HEK293T (cell line): ENCODE results near the gene STC2.
A peak's percentile ranks its signal among the peaks of the same experiment; 100 is the strongest.
"Not testable (repeated sequence)": the region's sequence is repeated elsewhere in the genome, so short reads cannot be mapped to it uniquely, and the experiment has no call there.

Experiments
- CTCF ChIA-PET: fragments of 350-600 bp; formaldehyde crosslinking; extraction: SDS; loops from one replicate; lab custom pipeline; 2021; ENCODE audit warnings: antibody characterized with exemption, inconsistent platforms; lab: Yijun Ruan, JAX
- POLR2A ChIA-PET: fragments of 350-600 bp; formaldehyde crosslinking; extraction: SDS; loops from one replicate; lab custom pipeline; 2020; ENCODE audit warnings: antibody characterized with exemption, inconsistent platforms; lab: Yijun Ruan, JAX
- DNase-seq: peaks from one replicate; pipeline ENCODE4 v3.0.0; 2012; ENCODE audit warnings: mixed read lengths; ENCODE audit errors: extremely low spot score
- ARNT ChIP-seq: fragments of 450-650 bp; IDR thresholded peaks from 2 replicates; pipeline ENCODE4 v1.6.1; 2017; ENCODE audit warnings: mild to moderate bottlenecking
- BHLHE40 ChIP-seq: fragments of 450-650 bp; IDR thresholded peaks from 2 replicates; pipeline ENCODE4 v1.6.1; 2016; ENCODE audit warnings: mild to moderate bottlenecking, moderate library complexity, borderline replicate concordance
- CTBP1 ChIP-seq: fragments of 450-650 bp; IDR thresholded peaks from 2 replicates; pipeline ENCODE4 v1.6.1; 2016; ENCODE audit warnings: borderline replicate concordance
- ELF4 ChIP-seq: fragments of 450-650 bp; IDR thresholded peaks from 2 replicates; pipeline ENCODE4 v1.6.1; 2017; ENCODE audit warnings: antibody characterized with exemption
- FOXA1 ChIP-seq: fragments of 450-650 bp; IDR thresholded peaks from 2 replicates; pipeline ENCODE4 v1.6.1; 2016; ENCODE audit warnings: mild to moderate bottlenecking
- FOXK2 ChIP-seq: fragments of 450-650 bp; IDR thresholded peaks from 2 replicates; pipeline ENCODE4 v1.6.1; 2016; ENCODE audit warnings: mild to moderate bottlenecking
- FOXM1 ChIP-seq: fragments of 450-650 bp; IDR thresholded peaks from 2 replicates; pipeline ENCODE4 v1.6.1; 2017; ENCODE audit warnings: mild to moderate bottlenecking, borderline replicate concordance
- HDGF ChIP-seq: fragments of 450-650 bp; IDR thresholded peaks from 2 replicates; pipeline ENCODE4 v1.6.1; 2017; ENCODE audit warnings: antibody characterized with exemption, borderline replicate concordance
- L3MBTL2 ChIP-seq: fragments of 450-650 bp; conservative IDR thresholded peaks from 2 replicates; pipeline ENCODE4 v1.6.1; 2016; ENCODE audit warnings: mild to moderate bottlenecking
- LEF1 ChIP-seq: fragments of 450-650 bp; IDR thresholded peaks from 2 replicates; pipeline ENCODE4 v1.6.1; 2017; ENCODE audit warnings: mild to moderate bottlenecking, borderline replicate concordance
- NFRKB ChIP-seq: fragments of 450-650 bp; IDR thresholded peaks from 2 replicates; pipeline ENCODE4 v1.6.1; 2016; ENCODE audit warnings: mild to moderate bottlenecking, moderate library complexity
- PKNOX1 ChIP-seq: fragments of 450-650 bp; IDR thresholded peaks from 2 replicates; pipeline ENCODE4 v1.6.1; 2016
- SP1 ChIP-seq: fragments of 450-650 bp; IDR thresholded peaks from 2 replicates; pipeline ENCODE4 v1.6.1; 2017
- SUZ12 ChIP-seq: fragments of 450-650 bp; IDR thresholded peaks from 2 replicates; pipeline ENCODE4 v1.6.1; 2016; ENCODE audit warnings: mild to moderate bottlenecking
- TARDBP ChIP-seq: fragments of 450-650 bp; IDR thresholded peaks from 2 replicates; pipeline ENCODE4 v1.6.1; 2016
- ZNF384 ChIP-seq: fragments of 450-650 bp; IDR thresholded peaks from 2 replicates; pipeline ENCODE4 v1.6.1; 2016

The STC2 gene

GRCh38 chr5:173288632-173289031 lies 39.6 kb downstream of the STC2 start:
- DNase-seq = no peak
- no peak for TF ChIP-seq NFRKB
- TF ChIP-seq BHLHE40 = no peak
- no peak for TF ChIP-seq FOXA1
- TF ChIP-seq CTBP1 = no peak
- no peak for TF ChIP-seq SUZ12
- TF ChIP-seq L3MBTL2 = no peak
- TF ChIP-seq FOXK2 = no peak
- TF ChIP-seq TARDBP = no peak
- TF ChIP-seq LEF1 = no peak
- no peak for TF ChIP-seq SP1
- TF ChIP-seq ZNF384 = no peak
- ChIA-PET POLR2A (interaction anchor here (1.4 kb wide), 1 partner anchor 40 kb away, joined by 10 read pairs; the partner anchor contains the start of gene STC2), CTCF (interaction anchor here (1.9 kb wide), 1 partner anchor 44 kb away, joined by 6 read pairs; no protein-coding TSS in a partner anchor)

GRCh38 chr5:173287086-173287485 lies 41.1 kb downstream of the STC2 start:
- ChIA-PET CTCF (no interaction called here), POLR2A (interaction anchor here (1.0 kb wide), 1 partner anchor 41 kb away, joined by 3 read pairs; the partner anchor contains the start of gene STC2)
- no peak for TF ChIP-seq ELF4
- TF ChIP-seq SP1 = no peak
- TF ChIP-seq PKNOX1 = no peak
- TF ChIP-seq NFRKB = no peak
- no peak for TF ChIP-seq HDGF
- no peak for TF ChIP-seq ZNF384
- no peak for DNase-seq

- not testable (repeated sequence) for DNase-seq
- ChIA-PET CTCF (interaction anchor here (0.5 to 2.0 kb wide), 5 partner anchors 8 to 1284 kb away, joined by 3 to 6 read pairs (median 3); no protein-coding TSS in a partner anchor), POLR2A (interaction anchor here (0.7 to 2.3 kb wide), 3 partner anchors 43 to 49 kb away, joined by 4 to 8 read pairs (median 4); partner anchors contain the start of genes NKX2-5 and STC2)
These were observed 43.8 kb downstream of the STC2 start for GRCh38 chr5:173284343-173284958.

GRCh38 chr5:173283318-173284288 lies 44.6 kb downstream of the STC2 start:
- peak; percentile 91 for DNase-seq
- POLR2A ChIA-PET = interaction anchor here (0.7 to 2.3 kb wide), 3 partner anchors 44 to 48 kb away, joined by 4 to 8 read pairs (median 4); partner anchors contain the start of genes NKX2-5 and STC2
- no peak for TF ChIP-seq FOXA1
- peak; percentile 99 for TF ChIP-seq L3MBTL2
- no peak for TF ChIP-seq LEF1
- CTCF ChIA-PET = interaction anchor here (0.5 to 2.0 kb wide), 5 partner anchors 9 to 1285 kb away, joined by 3 to 6 read pairs (median 3); no protein-coding TSS in a partner anchor

- POLR2A ChIA-PET = interaction anchor here (1.1 kb wide), 1 partner anchor 54 kb away, joined by 3 read pairs; no protein-coding TSS in a partner anchor
- CTCF ChIA-PET = interaction anchor here (1.5 kb wide), 1 partner anchor 15 kb away, joined by 5 read pairs; no protein-coding TSS in a partner anchor
- no peak for TF ChIP-seq SP1
- TF ChIP-seq L3MBTL2 = no peak
- no peak for TF ChIP-seq LEF1
- TF ChIP-seq BHLHE40 = no peak
- TF ChIP-seq NFRKB = no peak
- no peak for TF ChIP-seq FOXK2
- no peak for TF ChIP-seq CTBP1
- no peak for TF ChIP-seq PKNOX1
- TF ChIP-seq ZNF384 = no peak
- no peak for TF ChIP-seq FOXM1
- no peak for TF ChIP-seq ARNT
- TF ChIP-seq ELF4 = no peak
- DNase-seq = no peak
These were observed 45.3 kb downstream of the STC2 start for GRCh38 chr5:173282916-173283315.

GRCh38 chr5:173281910-173282309 lies 46.3 kb downstream of the STC2 start:
- peak; percentile 76 for DNase-seq
- POLR2A ChIA-PET = interaction anchor here (0.9 to 1.1 kb wide), 3 partner anchors 13 to 53 kb away, joined by 3 to 4 read pairs (median 3); no protein-coding TSS in a partner anchor
- TF ChIP-seq L3MBTL2 (no peak), BHLHE40 (no peak), SP1 (no peak), SUZ12 (no peak), LEF1 (no peak), ZNF384 (no peak), PKNOX1 (no peak), NFRKB (no peak), HDGF (no peak), TARDBP (no peak), ELF4 (no peak), CTBP1 (no peak), FOXK2 (no peak), ARNT (no peak), FOXA1 (no peak), FOXM1 (no peak)
- CTCF ChIA-PET = interaction anchor here (0.7 to 1.5 kb wide), 3 partner anchors 14 to 886 kb away, joined by 3 to 10 read pairs (median 5); no protein-coding TSS in a partner anchor
